K562 (cell line): ENCODE data around the gene HAP1. TPM values are rescaled to one million over a fixed set of nuclear protein-coding genes. Genes with fewer than 3 reads are reported as not detected.

Experiments
- CEBPB ChIP-seq: fragments of 450-650 bp; IDR thresholded peaks from 2 replicates; pipeline ENCODE4 v1.6.1; 2016; ENCODE audit warnings: missing genetic modification characterization, missing compliant biosample characterization
- FOXK1 ChIP-seq: sonication (generic); formaldehyde crosslinking; IDR thresholded peaks from 2 replicates; pipeline ENCODE4 v1.8.0; 2022; ENCODE audit warnings: missing genetic modification reagents, mild to moderate bottlenecking, borderline replicate concordance
- HNRNPH1 ChIP-seq: fragments of 200-400 bp; formaldehyde crosslinking; optimal IDR thresholded peaks from 2 replicates; pipeline ENCODE3; 2017; ENCODE audit warnings: low read depth, mild to moderate bottlenecking, low read length, moderate library complexity
- PCBP1 ChIP-seq: fragments of 200-400 bp; formaldehyde crosslinking; IDR thresholded peaks from 2 replicates; pipeline ENCODE4 v1.6.1; 2018; ENCODE audit warnings: mild to moderate bottlenecking, low read depth, low read length; ENCODE audit not compliant: poor library complexity, severe bottlenecking
- RAD51 ChIP-seq: fragments of 450-650 bp; IDR thresholded peaks from 2 replicates; pipeline ENCODE4 v1.7.1; 2016; ENCODE audit warnings: low read depth, mild to moderate bottlenecking, borderline replicate concordance
- RBM14 ChIP-seq: fragments of 200-400 bp; formaldehyde crosslinking; IDR thresholded peaks from 2 replicates; pipeline ENCODE4 v1.6.1; 2018; ENCODE audit warnings: low read depth, mild to moderate bottlenecking, low read length, moderate library complexity, borderline replicate concordance; ENCODE audit not compliant: insufficient read depth
- RBM39 ChIP-seq: fragments of 200-400 bp; formaldehyde crosslinking; optimal IDR thresholded peaks from 2 replicates; pipeline ENCODE3; 2018; ENCODE audit warnings: low read depth, low read length
- SMAD1 ChIP-seq: fragments of 150-350 bp; IDR thresholded peaks from 2 replicates; pipeline ENCODE4 v1.6.1; 2014; ENCODE audit warnings: low read length, low read depth; ENCODE audit not compliant: partially characterized antibody
- SMARCA5 ChIP-seq: fragments of 450-650 bp; IDR thresholded peaks from 2 replicates; pipeline ENCODE4 v1.6.1; 2016
- TARDBP ChIP-seq: fragments of 450-650 bp; IDR thresholded peaks from 2 replicates; pipeline ENCODE4 v1.6.1; 2016
- TOE1 ChIP-seq, 2 experiments: fragments of 450-650 bp in 1 of 2; sonication (generic) in 1 of 2; formaldehyde crosslinking in 1 of 2; IDR thresholded peaks; 2 replicates each; pipeline versions ENCODE4 v1.7.1 to v1.8.0; 2016 to 2022; ENCODE audit warnings: borderline replicate concordance in 2 of 2, mild to moderate bottlenecking in 2 of 2, antibody characterized with exemption in 1 of 2, inconsistent platforms in 1 of 2, low read depth in 1 of 2, missing genetic modification reagents in 1 of 2, moderate library complexity in 1 of 2
- ZC3H4 ChIP-seq: sonication (generic); formaldehyde crosslinking; IDR thresholded peaks from 2 replicates; pipeline ENCODE4 v1.9.0; 2021; ENCODE audit warnings: missing genetic modification reagents, borderline replicate concordance
- polyA plus RNA-seq, 8 experiments: library from polyadenylated mRNA; depleted of rRNA in 4 of 8; stranded (reverse) in 5 of 8; unstranded in 3 of 8; fragments of >200 nt; fragmentation: Nextera tagmentation in 2 of 8; fragmentation: Illumina TruSeq in 1 of 8; extraction: Ambion mirVana in 2 of 8; extraction: Trizol in 1 of 8; gene quantifications; 2 replicates each; pipeline versions ENCODE4 v1.2.1 to v1.2.3, GENCODE V29; 2011 to 2014; ENCODE audit warnings: inconsistent platforms in 1 of 8, missing spikeins in 1 of 8
- total RNA-seq, 7 experiments: library from RNA; depleted of rRNA in 6 of 7; stranded (reverse); fragments of >200 nt in 6 of 7; fragmentation: Illumina TruSeq in 2 of 7; extraction: Trizol in 2 of 7; gene quantifications; 2 replicates each; pipeline versions ENCODE4 v1.2.1 to v1.2.3, GENCODE V29; 2011 to 2021; ENCODE audit warnings: low replicate concordance in 1 of 7
- TF ChIP-seq, protein P1 (sequence below), 3 experiments: IDR thresholded peaks in 2 of 3; conservative IDR thresholded peaks in 1 of 3; 2 replicates each; pipeline ENCODE4 v1.5.1; 2011 to 2012; ENCODE audit warnings: low read length in 3 of 3, mild to moderate bottlenecking in 3 of 3, control low read depth in 2 of 3, improper control_type of control experiment in 1 of 3, inconsistent platforms in 1 of 3, low read depth in 1 of 3, mixed read lengths in 1 of 3, moderate library complexity in 1 of 3; ENCODE audit not compliant: insufficient read depth in 2 of 3
- TF ChIP-seq, protein P2 (sequence below): fragments of 250-450 bp; sonication (Bioruptor Pico); IDR thresholded peaks from 2 replicates; pipeline ENCODE4 v1.5.0; 2021
- TF ChIP-seq, protein P3 (sequence below), 2 experiments: fragments of 450-650 bp in 1 of 2; IDR thresholded peaks; 2 replicates each; pipeline ENCODE4 v1.6.1; 2011 to 2017; ENCODE audit warnings: low read depth in 2 of 2, antibody characterized with exemption in 1 of 2, borderline replicate concordance in 1 of 2, low read length in 1 of 2, mild to moderate bottlenecking in 1 of 2, mixed read lengths in 1 of 2; ENCODE audit not compliant: control insufficient read depth in 1 of 2
- TF ChIP-seq, protein P4 (sequence below): fragments of 450-650 bp; IDR thresholded peaks from 2 replicates; pipeline ENCODE4 v1.6.1; 2016; ENCODE audit warnings: mild to moderate bottlenecking

Gene HAP1
- total and polyA plus RNA-seq, 9 of the 15 experiments (the other 6 are each of a cell fraction or from before 2014, with no cell fraction given): under 0.01 to 0.09 (median 0.04) TPM; not detected in 6

DNA sequence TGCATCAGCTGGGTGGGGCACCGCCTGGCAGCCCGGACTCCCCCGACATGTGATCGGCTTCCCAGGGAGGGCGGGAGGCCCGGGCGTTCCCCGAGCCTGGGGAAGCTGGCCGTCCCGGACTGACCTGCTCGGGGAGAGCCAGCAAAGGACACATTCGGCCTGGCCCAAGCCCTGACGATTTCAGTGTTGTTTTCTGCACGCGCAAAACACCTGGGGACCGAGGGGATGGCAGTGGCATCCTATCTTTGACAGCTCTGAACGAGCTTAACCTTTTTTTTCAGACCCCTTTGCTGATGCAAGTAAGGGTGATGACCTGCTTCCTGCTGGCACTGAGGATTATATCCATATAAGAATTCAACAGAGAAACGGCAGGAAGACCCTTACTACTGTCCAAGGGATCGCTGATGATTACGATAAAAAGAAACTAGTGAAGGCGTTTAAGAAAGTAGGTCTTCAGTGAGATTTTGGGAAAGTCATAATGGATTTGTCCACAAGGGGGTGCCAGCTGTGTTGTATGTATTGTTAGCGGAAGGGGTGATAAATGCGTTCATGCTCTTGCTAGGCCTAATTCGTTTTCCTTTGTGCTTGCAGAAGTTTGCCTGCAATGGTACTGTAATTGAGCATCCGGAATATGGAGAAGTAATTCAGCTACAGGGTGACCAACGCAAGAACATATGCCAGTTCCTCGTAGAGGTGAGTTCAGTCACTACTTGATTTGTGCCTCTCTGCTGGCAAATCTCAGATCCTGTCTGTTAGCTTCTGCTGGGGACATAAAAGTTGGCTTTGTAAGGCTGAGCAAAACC lies 44.7 kb downstream of the HAP1 start (continued):
- TF ChIP-seq, protein P1, sequence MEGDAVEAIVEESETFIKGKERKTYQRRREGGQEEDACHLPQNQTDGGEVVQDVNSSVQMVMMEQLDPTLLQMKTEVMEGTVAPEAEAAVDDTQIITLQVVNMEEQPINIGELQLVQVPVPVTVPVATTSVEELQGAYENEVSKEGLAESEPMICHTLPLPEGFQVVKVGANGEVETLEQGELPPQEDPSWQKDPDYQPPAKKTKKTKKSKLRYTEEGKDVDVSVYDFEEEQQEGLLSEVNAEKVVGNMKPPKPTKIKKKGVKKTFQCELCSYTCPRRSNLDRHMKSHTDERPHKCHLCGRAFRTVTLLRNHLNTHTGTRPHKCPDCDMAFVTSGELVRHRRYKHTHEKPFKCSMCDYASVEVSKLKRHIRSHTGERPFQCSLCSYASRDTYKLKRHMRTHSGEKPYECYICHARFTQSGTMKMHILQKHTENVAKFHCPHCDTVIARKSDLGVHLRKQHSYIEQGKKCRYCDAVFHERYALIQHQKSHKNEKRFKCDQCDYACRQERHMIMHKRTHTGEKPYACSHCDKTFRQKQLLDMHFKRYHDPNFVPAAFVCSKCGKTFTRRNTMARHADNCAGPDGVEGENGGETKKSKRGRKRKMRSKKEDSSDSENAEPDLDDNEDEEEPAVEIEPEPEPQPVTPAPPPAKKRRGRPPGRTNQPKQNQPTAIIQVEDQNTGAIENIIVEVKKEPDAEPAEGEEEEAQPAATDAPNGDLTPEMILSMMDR (IDR thresholded peaks at IDR 0.05 in 2 of 3, conservative IDR thresholded peaks at IDR 0.05 in 1 of 3; ENCODE audit: insufficient read depth in 2 of 3, low read depth in 1 of 3, low read length in 3 of 3): peak; percentile 59 to 70 (median 64)
- TF ChIP-seq HNRNPH1: peak; percentile 50
- TF ChIP-seq RAD51: peak; percentile 79
- peak; percentile 3; the same call in 1 of the 2 replicates for TF ChIP-seq TOE1 (IDR thresholded peaks at IDR 0.05; ENCODE audit: borderline replicate concordance)
- no peak for TF ChIP-seq TOE1 (CRISPR knock-in tag; IDR thresholded peaks at IDR 0.05; ENCODE audit: borderline replicate concordance, low read depth)
- TF ChIP-seq PCBP1: no peak
- TF ChIP-seq, protein P2, sequence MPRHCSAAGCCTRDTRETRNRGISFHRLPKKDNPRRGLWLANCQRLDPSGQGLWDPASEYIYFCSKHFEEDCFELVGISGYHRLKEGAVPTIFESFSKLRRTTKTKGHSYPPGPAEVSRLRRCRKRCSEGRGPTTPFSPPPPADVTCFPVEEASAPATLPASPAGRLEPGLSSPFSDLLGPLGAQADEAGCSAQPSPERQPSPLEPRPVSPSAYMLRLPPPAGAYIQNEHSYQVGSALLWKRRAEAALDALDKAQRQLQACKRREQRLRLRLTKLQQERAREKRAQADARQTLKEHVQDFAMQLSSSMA (CRISPR knock-in tag): peak; percentile 60; the same call in 1 of the 2 replicates
- peak; percentile 91 for TF ChIP-seq CEBPB (tag)
- TF ChIP-seq, protein P3, sequence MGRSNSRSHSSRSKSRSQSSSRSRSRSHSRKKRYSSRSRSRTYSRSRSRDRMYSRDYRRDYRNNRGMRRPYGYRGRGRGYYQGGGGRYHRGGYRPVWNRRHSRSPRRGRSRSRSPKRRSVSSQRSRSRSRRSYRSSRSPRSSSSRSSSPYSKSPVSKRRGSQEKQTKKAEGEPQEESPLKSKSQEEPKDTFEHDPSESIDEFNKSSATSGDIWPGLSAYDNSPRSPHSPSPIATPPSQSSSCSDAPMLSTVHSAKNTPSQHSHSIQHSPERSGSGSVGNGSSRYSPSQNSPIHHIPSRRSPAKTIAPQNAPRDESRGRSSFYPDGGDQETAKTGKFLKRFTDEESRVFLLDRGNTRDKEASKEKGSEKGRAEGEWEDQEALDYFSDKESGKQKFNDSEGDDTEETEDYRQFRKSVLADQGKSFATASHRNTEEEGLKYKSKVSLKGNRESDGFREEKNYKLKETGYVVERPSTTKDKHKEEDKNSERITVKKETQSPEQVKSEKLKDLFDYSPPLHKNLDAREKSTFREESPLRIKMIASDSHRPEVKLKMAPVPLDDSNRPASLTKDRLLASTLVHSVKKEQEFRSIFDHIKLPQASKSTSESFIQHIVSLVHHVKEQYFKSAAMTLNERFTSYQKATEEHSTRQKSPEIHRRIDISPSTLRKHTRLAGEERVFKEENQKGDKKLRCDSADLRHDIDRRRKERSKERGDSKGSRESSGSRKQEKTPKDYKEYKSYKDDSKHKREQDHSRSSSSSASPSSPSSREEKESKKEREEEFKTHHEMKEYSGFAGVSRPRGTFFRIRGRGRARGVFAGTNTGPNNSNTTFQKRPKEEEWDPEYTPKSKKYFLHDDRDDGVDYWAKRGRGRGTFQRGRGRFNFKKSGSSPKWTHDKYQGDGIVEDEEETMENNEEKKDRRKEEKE (IDR thresholded peaks at IDR 0.05; ENCODE audit: borderline replicate concordance in 1 of 2, control insufficient read depth in 1 of 2, low read depth in 2 of 2, low read length in 1 of 2): peak in 1 of 2 experiments; percentile 64; a peak in 1 of 4 replicates
- peak; percentile 64; the same call in 1 of the 2 replicates for TF ChIP-seq FOXK1 (CRISPR knock-in tag)
- TF ChIP-seq ZC3H4 (CRISPR knock-in tag): peak; percentile 11; the same call in 1 of the 2 replicates
- peak; percentile 24; the same call in 1 of the 2 replicates for TF ChIP-seq SMARCA5
- no peak for TF ChIP-seq SMAD1
- TF ChIP-seq, protein P4, sequence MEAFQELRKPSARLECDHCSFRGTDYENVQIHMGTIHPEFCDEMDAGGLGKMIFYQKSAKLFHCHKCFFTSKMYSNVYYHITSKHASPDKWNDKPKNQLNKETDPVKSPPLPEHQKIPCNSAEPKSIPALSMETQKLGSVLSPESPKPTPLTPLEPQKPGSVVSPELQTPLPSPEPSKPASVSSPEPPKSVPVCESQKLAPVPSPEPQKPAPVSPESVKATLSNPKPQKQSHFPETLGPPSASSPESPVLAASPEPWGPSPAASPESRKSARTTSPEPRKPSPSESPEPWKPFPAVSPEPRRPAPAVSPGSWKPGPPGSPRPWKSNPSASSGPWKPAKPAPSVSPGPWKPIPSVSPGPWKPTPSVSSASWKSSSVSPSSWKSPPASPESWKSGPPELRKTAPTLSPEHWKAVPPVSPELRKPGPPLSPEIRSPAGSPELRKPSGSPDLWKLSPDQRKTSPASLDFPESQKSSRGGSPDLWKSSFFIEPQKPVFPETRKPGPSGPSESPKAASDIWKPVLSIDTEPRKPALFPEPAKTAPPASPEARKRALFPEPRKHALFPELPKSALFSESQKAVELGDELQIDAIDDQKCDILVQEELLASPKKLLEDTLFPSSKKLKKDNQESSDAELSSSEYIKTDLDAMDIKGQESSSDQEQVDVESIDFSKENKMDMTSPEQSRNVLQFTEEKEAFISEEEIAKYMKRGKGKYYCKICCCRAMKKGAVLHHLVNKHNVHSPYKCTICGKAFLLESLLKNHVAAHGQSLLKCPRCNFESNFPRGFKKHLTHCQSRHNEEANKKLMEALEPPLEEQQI: 0 out of 2 replicates have a peak, but pooled peaks have one; percentile 8
- TF ChIP-seq TARDBP: 0 out of 2 replicates have a peak, but pooled peaks have one; percentile 3
- TF ChIP-seq RBM14: 0 out of 2 replicates have a peak, but pooled peaks have one; percentile 97
- TF ChIP-seq RBM39: peak; percentile 46
